HG02571 (cell line): ENCODE data around the gene SLC18A3.

Experiments used
- ATAC-seq: cut with Tn5 transposase; IDR thresholded peaks from one replicate; pipeline ENCODE4 v1.9.1; 2021; ENCODE audit warnings: mild to moderate bottlenecking, moderate library complexity; ENCODE audit not compliant: unreplicated experiment

SLC18A3 gene

GRCh38 chr10:49622426-49623425, 12.6 kb downstream of the SLC18A3 start:
- ATAC-seq: no peak

- no peak for ATAC-seq
Measured at GRCh38 chr10:49624629-49625028, 14.5 kb downstream of the SLC18A3 start.

GRCh38 chr10:49625411-49625810, 15.3 kb downstream of the SLC18A3 start:
- no peak for ATAC-seq

- no peak for ATAC-seq
Measured at GRCh38 chr10:49627038-49627437, 16.9 kb downstream of the SLC18A3 start.

- ATAC-seq: no peak
Measured at GRCh38 chr10:49627644-49628247, 17.6 kb downstream of the SLC18A3 start.

GRCh38 chr10:49628599-49628998, 18.5 kb downstream of the SLC18A3 start:
- no peak for ATAC-seq

GRCh38 chr10:49629431-49629881, 19.3 kb downstream of the SLC18A3 start:
- no peak for ATAC-seq

- ATAC-seq: no peak
Measured at GRCh38 chr10:49631975-49632374, 21.9 kb downstream of the SLC18A3 start.

- ATAC-seq: no peak
Measured at GRCh38 chr10:49632406-49633317, 22.6 kb downstream of the SLC18A3 start.

GRCh38 chr10:49633327-49634068, 23.4 kb downstream of the SLC18A3 start:
- no peak for ATAC-seq

GRCh38 chr10:49634069-49634660, 24.1 kb downstream of the SLC18A3 start:
- ATAC-seq: no peak

- ATAC-seq: no peak
Measured at GRCh38 chr10:49642311-49642710, 32.2 kb downstream of the SLC18A3 start.

- no peak for ATAC-seq
Measured at GRCh38 chr10:49643241-49644034, 33.3 kb downstream of the SLC18A3 start.

GRCh38 chr10:49644035-49644646, 34.0 kb downstream of the SLC18A3 start:
- ATAC-seq: no peak

GRCh38 chr10:49645417-49645816, 35.3 kb downstream of the SLC18A3 start:
- no peak for ATAC-seq

- ATAC-seq: no peak
Measured at GRCh38 chr10:49645871-49646870, 36.1 kb downstream of the SLC18A3 start.

GRCh38 chr10:49647554-49647953, 37.4 kb downstream of the SLC18A3 start:
- ATAC-seq: no peak
